Neural cell (in vitro differentiated cells): ENCODE results near the gene LRRIQ3. TPM values are rescaled to one million over a fixed set of nuclear protein-coding genes. Genes with fewer than 3 reads are reported as not detected.

ENCODE experiments used
- H2AFZ ChIP-seq: fragments of 200-600, 300-800 bp; sonication (generic), shearing (Covaris generic); 2 replicates; pipeline ENCODE4 v1.6.0; 2014; ENCODE audit warnings: low read depth, mild to moderate bottlenecking, antibody characterized with exemption, low read length, moderate library complexity
- H3F3A ChIP-seq: fragments of 200-600 bp; shearing (Covaris generic); 2 replicates; pipeline ENCODE4 v1.6.1; 2016; ENCODE audit warnings: mild to moderate bottlenecking, moderate library complexity, mixed read lengths, antibody characterized with exemption, low read length; ENCODE audit not compliant: insufficient read depth, poor library complexity, severe bottlenecking
- H3K27ac ChIP-seq: fragments of 200-600, 300-800 bp; sonication (generic), shearing (Covaris generic); 2 replicates; pipeline ENCODE4 v1.5.1; 2014; ENCODE audit warnings: mild to moderate bottlenecking, low read length, moderate library complexity
- H3K27me3 ChIP-seq: fragments of 300-800, 200-600 bp; sonication (generic), shearing (Covaris generic); 2 replicates; pipeline ENCODE4 v1.6.0; 2014; ENCODE audit warnings: mild to moderate bottlenecking, low read depth, low read length, moderate library complexity; ENCODE audit not compliant: insufficient read depth
- H3K36me3 ChIP-seq: fragments of 300-800, 200-600 bp; sonication (generic), shearing (Covaris generic); 2 replicates; pipeline ENCODE4 v1.5.1; 2014; ENCODE audit warnings: mild to moderate bottlenecking, antibody characterized with exemption, low read length, moderate library complexity; ENCODE audit not compliant: insufficient read depth
- H3K4me2 ChIP-seq: fragments of 300-800, 200-600 bp; sonication (generic), shearing (Covaris generic); 2 replicates; pipeline ENCODE4 v1.6.0; 2014; ENCODE audit warnings: mild to moderate bottlenecking, low read length
- H3K4me3 ChIP-seq: fragments of 300-800, 200-600 bp; sonication (generic), shearing (Covaris generic); 2 replicates; pipeline ENCODE4 v1.5.1; 2014; ENCODE audit warnings: mild to moderate bottlenecking, low read length, moderate library complexity
- H3K79me2 ChIP-seq: fragments of 200-600 bp; shearing (Covaris generic); replicated peaks from 2 replicates; pipeline ENCODE4 v1.6.0; 2014; ENCODE audit warnings: mild to moderate bottlenecking, low read length, moderate library complexity; ENCODE audit not compliant: insufficient read depth
- H3K9ac ChIP-seq: fragments of 300-800, 200-600 bp; sonication (generic), shearing (Covaris generic); 2 replicates; pipeline ENCODE4 v1.6.1; 2016; ENCODE audit warnings: mild to moderate bottlenecking, low read length, mixed read lengths
- H3K9me2 ChIP-seq: fragments of 200-600 bp; shearing (Covaris generic); 2 replicates; pipeline ENCODE4 v1.6.1; 2016; ENCODE audit warnings: mild to moderate bottlenecking, low read length, mixed read lengths; ENCODE audit not compliant: insufficient read depth
- H3K9me3 ChIP-seq: fragments of 200-600, 300-800 bp; sonication (generic), shearing (Covaris generic); 2 replicates; pipeline ENCODE4 v1.6.1; 2016; ENCODE audit warnings: mild to moderate bottlenecking, mixed run types, low read length, moderate library complexity, mixed read lengths
- H4K20me1 ChIP-seq: fragments of 200-600 bp; shearing (Covaris generic); 2 replicates; pipeline ENCODE4 v1.6.1; 2016; ENCODE audit warnings: mild to moderate bottlenecking, mixed run types; ENCODE audit not compliant: insufficient read depth
- EP300 ChIP-seq: fragments of 450-650 bp; conservative IDR thresholded peaks from 2 replicates; pipeline ENCODE4 v1.6.1; 2014; ENCODE audit warnings: antibody characterized with exemption, mild to moderate bottlenecking, moderate library complexity; ENCODE audit not compliant: poor library complexity, severe bottlenecking
- EZH2 ChIP-seq: fragments of 200-600, 300-800 bp; shearing (Covaris generic), sonication (generic); IDR thresholded peaks from 2 replicates; pipeline ENCODE4 v1.6.1; 2014; ENCODE audit warnings: antibody characterized with exemption, low read length, borderline replicate concordance, mild to moderate bottlenecking; ENCODE audit not compliant: insufficient read depth, poor library complexity, severe bottlenecking
- MXI1 ChIP-seq: fragments of 450-650 bp; conservative IDR thresholded peaks from 2 replicates; pipeline ENCODE4 v1.6.1; 2014; ENCODE audit warnings: antibody characterized with exemption, mild to moderate bottlenecking; ENCODE audit not compliant: poor library complexity, severe bottlenecking
- POLR2AphosphoS5 ChIP-seq: IDR thresholded peaks from 2 replicates; pipeline ENCODE4 v1.6.1; 2012
- RAD21 ChIP-seq: fragments of 450-650 bp; conservative IDR thresholded peaks from 2 replicates; pipeline ENCODE4 v1.6.1; 2014; ENCODE audit warnings: antibody characterized with exemption, mild to moderate bottlenecking, moderate library complexity
- SMC3 ChIP-seq: fragments of 450-650 bp; conservative IDR thresholded peaks from 2 replicates; pipeline ENCODE4 v1.6.1; 2014; ENCODE audit warnings: antibody characterized with exemption, mild to moderate bottlenecking, moderate library complexity; ENCODE audit not compliant: poor library complexity
- TAF1 ChIP-seq: IDR thresholded peaks from 2 replicates; pipeline ENCODE4 v1.6.1; 2012; ENCODE audit warnings: low read depth
- polyA plus RNA-seq: library from polyadenylated mRNA; depleted of rRNA; stranded (reverse); fragments of >200 nt; gene quantifications from 2 replicates; pipeline ENCODE4 v1.2.3, GENCODE V29; 2014
- TF ChIP-seq, protein P1 (sequence below): fragments of 450-650 bp; IDR thresholded peaks from 2 replicates; pipeline ENCODE4 v1.5.1; 2014; ENCODE audit warnings: antibody characterized with exemption, mild to moderate bottlenecking, moderate library complexity; ENCODE audit not compliant: poor library complexity, severe bottlenecking
- TF ChIP-seq, protein P2 (sequence below): IDR thresholded peaks from 2 replicates; pipeline ENCODE4 v1.6.1; 2012; ENCODE audit warnings: borderline replicate concordance

Gene LRRIQ3
- polyA plus RNA-seq, 1 donor from 2014 or later, result not detected

DNA sequence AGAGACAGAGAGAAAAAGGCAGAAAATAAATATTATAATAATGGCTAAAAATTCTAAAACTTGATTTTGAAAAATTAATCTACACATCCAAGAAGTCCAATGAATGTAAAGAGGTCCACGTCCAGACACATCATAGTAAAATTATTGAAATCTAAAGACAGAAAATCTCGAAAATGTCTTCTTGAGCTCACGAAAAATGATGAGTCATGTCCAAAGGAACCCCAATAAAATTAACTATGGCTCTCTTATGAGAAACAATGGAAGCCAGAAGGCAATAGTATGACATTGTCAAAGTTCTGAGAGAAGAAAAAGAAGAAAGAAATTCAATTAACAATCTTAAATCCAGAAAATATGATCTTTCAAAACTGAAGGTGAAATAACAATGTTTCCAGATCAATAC is 84.6 kb downstream of the LRRIQ3 start:
- Histone ChIP-seq H3K9me2 (no peaks in the 10 kb centered on the region), H3F3A (no peaks in the 10 kb centered on the region), H3K79me2 (no peaks in the 10 kb centered on the region), H4K20me1 (no peaks in the 10 kb centered on the region), H3K27me3 (no peaks in the 10 kb centered on the region), H3K4me3 (no peak overlapping the region), H3K9ac (no peak overlapping the region), H3K9me3 (no peaks in the 10 kb centered on the region), H3K4me2 (no peak overlapping the region), H3K27ac (no peak overlapping the region), H2AFZ (no peak overlapping the region), H3K36me3 (no peaks in the 10 kb centered on the region)
- TF ChIP-seq POLR2AphosphoS5 (no peak), EZH2 (no peak), EP300 (no peak), RAD21 (no peak)
- TF ChIP-seq, protein P1, sequence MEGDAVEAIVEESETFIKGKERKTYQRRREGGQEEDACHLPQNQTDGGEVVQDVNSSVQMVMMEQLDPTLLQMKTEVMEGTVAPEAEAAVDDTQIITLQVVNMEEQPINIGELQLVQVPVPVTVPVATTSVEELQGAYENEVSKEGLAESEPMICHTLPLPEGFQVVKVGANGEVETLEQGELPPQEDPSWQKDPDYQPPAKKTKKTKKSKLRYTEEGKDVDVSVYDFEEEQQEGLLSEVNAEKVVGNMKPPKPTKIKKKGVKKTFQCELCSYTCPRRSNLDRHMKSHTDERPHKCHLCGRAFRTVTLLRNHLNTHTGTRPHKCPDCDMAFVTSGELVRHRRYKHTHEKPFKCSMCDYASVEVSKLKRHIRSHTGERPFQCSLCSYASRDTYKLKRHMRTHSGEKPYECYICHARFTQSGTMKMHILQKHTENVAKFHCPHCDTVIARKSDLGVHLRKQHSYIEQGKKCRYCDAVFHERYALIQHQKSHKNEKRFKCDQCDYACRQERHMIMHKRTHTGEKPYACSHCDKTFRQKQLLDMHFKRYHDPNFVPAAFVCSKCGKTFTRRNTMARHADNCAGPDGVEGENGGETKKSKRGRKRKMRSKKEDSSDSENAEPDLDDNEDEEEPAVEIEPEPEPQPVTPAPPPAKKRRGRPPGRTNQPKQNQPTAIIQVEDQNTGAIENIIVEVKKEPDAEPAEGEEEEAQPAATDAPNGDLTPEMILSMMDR, result no peak
- TF ChIP-seq, protein P2, sequence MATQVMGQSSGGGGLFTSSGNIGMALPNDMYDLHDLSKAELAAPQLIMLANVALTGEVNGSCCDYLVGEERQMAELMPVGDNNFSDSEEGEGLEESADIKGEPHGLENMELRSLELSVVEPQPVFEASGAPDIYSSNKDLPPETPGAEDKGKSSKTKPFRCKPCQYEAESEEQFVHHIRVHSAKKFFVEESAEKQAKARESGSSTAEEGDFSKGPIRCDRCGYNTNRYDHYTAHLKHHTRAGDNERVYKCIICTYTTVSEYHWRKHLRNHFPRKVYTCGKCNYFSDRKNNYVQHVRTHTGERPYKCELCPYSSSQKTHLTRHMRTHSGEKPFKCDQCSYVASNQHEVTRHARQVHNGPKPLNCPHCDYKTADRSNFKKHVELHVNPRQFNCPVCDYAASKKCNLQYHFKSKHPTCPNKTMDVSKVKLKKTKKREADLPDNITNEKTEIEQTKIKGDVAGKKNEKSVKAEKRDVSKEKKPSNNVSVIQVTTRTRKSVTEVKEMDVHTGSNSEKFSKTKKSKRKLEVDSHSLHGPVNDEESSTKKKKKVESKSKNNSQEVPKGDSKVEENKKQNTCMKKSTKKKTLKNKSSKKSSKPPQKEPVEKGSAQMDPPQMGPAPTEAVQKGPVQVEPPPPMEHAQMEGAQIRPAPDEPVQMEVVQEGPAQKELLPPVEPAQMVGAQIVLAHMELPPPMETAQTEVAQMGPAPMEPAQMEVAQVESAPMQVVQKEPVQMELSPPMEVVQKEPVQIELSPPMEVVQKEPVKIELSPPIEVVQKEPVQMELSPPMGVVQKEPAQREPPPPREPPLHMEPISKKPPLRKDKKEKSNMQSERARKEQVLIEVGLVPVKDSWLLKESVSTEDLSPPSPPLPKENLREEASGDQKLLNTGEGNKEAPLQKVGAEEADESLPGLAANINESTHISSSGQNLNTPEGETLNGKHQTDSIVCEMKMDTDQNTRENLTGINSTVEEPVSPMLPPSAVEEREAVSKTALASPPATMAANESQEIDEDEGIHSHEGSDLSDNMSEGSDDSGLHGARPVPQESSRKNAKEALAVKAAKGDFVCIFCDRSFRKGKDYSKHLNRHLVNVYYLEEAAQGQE, result no peak

DNA sequence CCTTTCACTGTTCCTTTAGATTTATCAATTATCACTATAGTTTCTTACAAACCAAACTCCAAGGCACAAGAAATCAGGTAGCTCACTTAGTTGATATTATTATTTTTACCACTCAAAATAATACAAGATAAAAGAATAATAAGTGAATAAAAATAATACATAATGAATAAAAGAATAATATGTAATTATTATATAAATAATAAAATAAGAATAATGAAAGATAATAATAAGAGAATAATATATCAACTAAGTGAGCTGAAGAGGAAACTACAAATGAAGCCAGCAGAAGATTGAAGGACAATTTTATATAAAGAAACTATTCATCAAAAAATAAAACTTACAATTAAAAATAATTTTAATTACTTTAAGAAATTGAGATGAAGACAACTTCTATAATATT is 90.6 kb downstream of the LRRIQ3 start:
- Histone ChIP-seq H3K27me3 (no peaks in the 10 kb centered on the region), H3K4me3 (no peak overlapping the region), H3F3A (no peaks in the 10 kb centered on the region), H3K27ac (no peak overlapping the region), H3K9me2 (no peaks in the 10 kb centered on the region), H3K9me3 (no peaks in the 10 kb centered on the region), H3K36me3 (no peaks in the 10 kb centered on the region), H3K9ac (no peak overlapping the region), H2AFZ (no peak overlapping the region), H4K20me1 (no peaks in the 10 kb centered on the region), H3K4me2 (no peak overlapping the region), H3K79me2 (no peaks in the 10 kb centered on the region)
- TF ChIP-seq, protein P2, result no peak
- no peak for TF ChIP-seq EP300
- no peak for TF ChIP-seq EZH2
- no peak for TF ChIP-seq POLR2AphosphoS5
- TF ChIP-seq TAF1, result no peak
- TF ChIP-seq MXI1, result no peak
- TF ChIP-seq SMC3, result no peak
- TF ChIP-seq, protein P1, result no peak
- no peak for TF ChIP-seq RAD21
